ENCODE measurements around the gene PCCA. TPM values are rescaled to one million over a fixed set of nuclear protein-coding genes. Genes with fewer than 3 reads are reported as not detected.
A peak's percentile ranks its signal among the peaks of the same experiment; 100 is the strongest.
"Not testable (repeated sequence)": the region's sequence is repeated elsewhere in the genome, so short reads cannot be mapped to it uniquely, and the experiment has no call there.

PCCA gene
- total and polyA plus RNA-seq, 3 experiments from 2014 or later, result 6.1 to 9.5 (median 6.2) TPM

DNA sequence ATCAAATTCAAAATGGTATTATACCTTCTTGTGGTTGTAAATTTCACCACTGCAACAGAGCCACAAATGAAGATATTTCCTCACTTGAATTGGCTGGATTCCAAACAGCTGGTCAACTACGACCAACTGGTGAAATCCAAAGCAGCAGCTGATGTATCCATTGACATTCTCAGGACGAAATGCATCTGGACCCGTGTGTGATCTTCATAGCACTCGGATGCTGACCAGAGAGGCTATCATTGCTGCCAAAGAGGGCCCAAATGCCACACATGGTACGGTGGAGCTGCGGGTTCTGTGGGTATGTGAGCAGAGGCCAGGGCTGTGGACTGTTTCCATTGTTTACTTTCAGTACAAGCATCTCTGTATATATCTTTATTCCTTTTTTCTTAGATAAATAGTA, 25.6 kb upstream of the PCCA start:
- no peak overlapping the region for H3K27ac ChIP-seq (ENCODE audit: low read depth, low read length)
- H3K36me3 ChIP-seq (ENCODE audit: insufficient read depth, low read length), result no peaks in the 10 kb centered on the region
- no peak overlapping the region for H3K4me3 Mint-ChIP-seq
- H3K4me1 ChIP-seq (ENCODE audit: insufficient read depth, low read length), result no peaks in the 10 kb centered on the region
- no peak overlapping the region for H3K27ac Mint-ChIP-seq
- POLR2A ChIA-PET, result no interaction called here
- CTCF ChIA-PET, result no interaction called here
- peaks cover 17 to 38% of the 10 kb centered on the region in 2 donors for H3K27me3 Mint-ChIP-seq
- no peak overlapping the region for H3K4me3 ChIP-seq (ENCODE audit: low read length)
- H3K9me3 ChIP-seq (ENCODE audit: low read length), result no peaks in the 10 kb centered on the region
- H3K4me1 Mint-ChIP-seq, result no peaks in the 10 kb centered on the region
- no peaks in the 10 kb centered on the region for H3K36me3 Mint-ChIP-seq
- no peak for DNase-seq
- H3K9me3 Mint-ChIP-seq, result peaks cover 0 to 8% (median 4%) of the 10 kb centered on the region in 5 donors
- no peaks in the 10 kb centered on the region for H3K27me3 ChIP-seq (ENCODE audit: insufficient read depth, low read length, poor library complexity, severe bottlenecking)

DNA sequence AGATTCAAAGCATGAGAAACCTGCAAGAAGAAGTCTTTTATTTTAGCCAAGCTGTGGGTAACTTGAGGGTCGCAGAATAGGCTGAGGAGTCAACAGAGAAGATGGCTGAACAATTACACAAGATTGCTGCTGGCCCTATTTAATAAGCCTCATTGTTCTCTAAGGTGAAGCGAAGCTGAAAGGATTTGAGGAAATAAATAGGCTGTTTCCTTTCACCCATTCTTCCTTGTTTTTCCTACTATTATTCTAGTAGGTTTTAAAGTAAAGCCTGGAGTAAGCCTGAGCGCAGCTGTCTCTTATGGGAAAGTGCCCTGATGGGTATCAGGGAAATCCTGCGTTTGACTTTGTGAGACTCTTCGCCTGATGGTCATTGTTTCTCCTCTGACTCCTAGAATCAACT, 25.0 kb upstream of the PCCA start:
- POLR2A ChIA-PET, result no interaction called here
- Mint-ChIP-seq H3K36me3 (no peaks in the 10 kb centered on the region), H3K27me3 (peaks cover 17 to 38% of the 10 kb centered on the region in 2 donors)

DNA sequence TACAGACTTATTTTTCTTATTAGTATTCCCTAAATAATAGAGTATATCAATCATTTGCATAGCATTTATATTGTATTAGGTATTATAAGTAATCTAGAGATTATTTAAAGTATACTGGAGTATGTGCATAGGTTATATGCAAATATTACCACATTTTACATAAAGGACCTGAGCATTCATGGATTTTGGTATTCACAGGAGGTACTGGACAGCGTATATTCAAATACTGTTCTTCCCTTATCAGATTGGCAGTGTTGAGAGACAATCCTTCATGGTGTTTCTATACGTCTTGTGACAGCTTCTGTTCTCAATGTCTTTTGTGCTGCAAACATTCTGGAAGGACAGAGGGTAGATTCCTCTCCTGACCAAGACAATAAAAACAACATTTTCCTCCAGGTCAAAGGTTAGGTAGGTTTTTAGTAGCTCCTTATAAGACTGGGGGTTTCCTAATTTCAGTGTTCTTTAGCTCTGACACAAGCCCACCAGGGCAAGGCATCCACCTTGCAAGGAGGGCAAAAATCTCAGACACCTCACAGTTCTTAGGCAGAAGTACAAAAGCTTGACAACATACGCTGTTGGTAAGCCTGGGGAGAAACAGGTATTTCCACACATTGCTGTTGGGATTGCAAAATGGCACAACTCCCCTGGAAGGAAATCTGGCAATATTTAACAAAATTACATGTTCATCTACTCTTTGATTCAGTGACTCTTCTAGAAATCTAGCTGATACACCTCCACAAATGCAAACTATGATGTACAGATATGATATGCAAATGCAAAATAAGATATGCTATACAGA, 20.6 kb upstream of the PCCA start:
- Mint-ChIP-seq H3K36me3 (no peaks in the 10 kb centered on the region), H3K9me3 (no peaks in the 10 kb centered on the region), H3K27ac (no peak overlapping the region), H3K27me3 (peaks cover 16 to 26% of the 10 kb centered on the region in 2 donors), H3K4me1 (no peaks in the 10 kb centered on the region), H3K4me3 (no peak overlapping the region)
- H3K36me3 ChIP-seq (ENCODE audit: insufficient read depth, low read length), result no peaks in the 10 kb centered on the region
- H3K4me3 ChIP-seq (ENCODE audit: low read length), result no peak overlapping the region
- POLR2A ChIA-PET, result no interaction called here
- no peak overlapping the region for H3K27ac ChIP-seq (ENCODE audit: low read depth, low read length)
- H3K4me1 ChIP-seq (ENCODE audit: insufficient read depth, low read length), result no peaks in the 10 kb centered on the region
- no peaks in the 10 kb centered on the region for H3K27me3 ChIP-seq (ENCODE audit: insufficient read depth, low read length, poor library complexity, severe bottlenecking)
- CTCF ChIA-PET, result no interaction called here
- DNase-seq, result no peak
- no peaks in the 10 kb centered on the region for H3K9me3 ChIP-seq (ENCODE audit: low read length)

More for the DNA sequence above, 25.0 kb upstream of the PCCA start:
- H3K27ac Mint-ChIP-seq, result no peak overlapping the region
- no peaks in the 10 kb centered on the region for H3K27me3 ChIP-seq (ENCODE audit: insufficient read depth, low read length, poor library complexity, severe bottlenecking)
- peaks cover 0 to 4% (median 0%) of the 10 kb centered on the region in 5 donors for H3K9me3 Mint-ChIP-seq
- no peak for DNase-seq
- H3K4me1 Mint-ChIP-seq, result no peaks in the 10 kb centered on the region
- H3K4me3 Mint-ChIP-seq, result no peak overlapping the region
- H3K9me3 ChIP-seq (ENCODE audit: low read length), result no peaks in the 10 kb centered on the region
- H3K4me3 ChIP-seq (ENCODE audit: low read length), result no peak overlapping the region
- H3K4me1 ChIP-seq (ENCODE audit: insufficient read depth, low read length), result no peaks in the 10 kb centered on the region
- CTCF ChIA-PET, result no interaction called here
- no peak overlapping the region for H3K27ac ChIP-seq (ENCODE audit: low read depth, low read length)
- H3K36me3 ChIP-seq (ENCODE audit: insufficient read depth, low read length), result no peaks in the 10 kb centered on the region

DNA sequence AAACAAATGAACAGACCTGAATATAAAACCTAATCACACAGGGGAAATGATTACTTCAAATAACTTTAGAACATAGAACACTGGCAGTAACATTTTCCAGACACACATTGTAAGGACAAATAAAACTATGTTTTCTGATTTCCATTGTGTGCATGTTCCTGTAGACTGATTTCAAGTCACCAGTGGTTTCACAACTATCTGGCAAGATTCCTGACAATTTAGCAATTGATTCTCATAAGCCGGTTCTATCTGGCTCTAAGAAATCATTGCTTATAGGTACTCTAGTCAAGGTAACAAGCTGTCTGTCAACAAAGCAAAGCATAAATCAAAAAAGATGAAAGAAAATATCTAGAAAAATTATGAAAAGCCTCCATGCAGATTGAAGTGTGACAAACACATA, 19.6 kb upstream of the PCCA start:
- no peaks in the 10 kb centered on the region for H3K4me1 Mint-ChIP-seq
- peaks cover 14 to 22% of the 10 kb centered on the region in 2 donors for H3K27me3 Mint-ChIP-seq
- no peak overlapping the region for H3K27ac ChIP-seq (ENCODE audit: low read depth, low read length)

DNA sequence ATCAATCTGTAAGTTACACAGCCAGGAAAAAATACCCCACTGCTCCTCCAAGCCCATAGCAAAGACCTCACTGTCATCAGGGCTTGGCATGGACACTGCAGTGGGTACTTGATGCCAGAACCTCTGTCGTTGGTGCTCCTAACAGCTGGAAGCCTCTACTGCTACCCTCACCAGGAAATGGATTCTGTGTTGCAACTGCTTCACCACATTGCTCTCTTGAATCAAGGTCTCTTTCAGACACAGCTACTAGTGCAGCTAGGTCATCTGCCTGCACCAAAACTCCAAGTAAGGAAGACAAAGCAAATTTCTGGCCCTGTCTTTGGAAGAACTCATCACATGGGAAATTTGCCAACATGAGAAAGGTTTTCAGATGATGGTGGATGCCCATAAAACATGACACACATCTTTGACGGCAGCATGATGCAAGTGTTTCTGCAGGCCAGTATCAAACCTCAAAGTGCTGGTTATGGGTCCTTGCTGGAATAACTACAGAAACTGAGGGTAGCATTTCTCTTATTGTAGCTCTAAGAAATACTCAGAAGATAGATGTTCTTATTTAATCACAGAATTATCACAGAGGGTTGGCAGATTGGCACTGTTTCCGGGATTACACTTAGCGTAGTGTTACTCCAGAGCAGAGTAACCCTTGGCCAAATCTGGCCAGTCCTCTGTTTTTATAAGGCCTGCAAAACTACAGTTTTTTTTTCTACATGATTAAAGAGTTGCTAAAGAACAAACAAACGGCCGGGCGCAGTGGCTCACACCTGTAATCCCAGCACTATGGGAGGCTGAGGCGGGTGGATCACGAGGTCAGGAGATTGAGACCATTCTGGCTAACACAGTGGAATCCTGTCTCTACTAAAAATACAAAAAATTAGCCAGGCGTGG, 12.9 kb upstream of the PCCA start:
- Histone ChIP-seq H3K27me3 (ENCODE audit: insufficient read depth, low read length, poor library complexity, severe bottlenecking) (no peaks in the 10 kb centered on the region), H3K9me3 (ENCODE audit: low read length) (no peaks in the 10 kb centered on the region), H3K36me3 (ENCODE audit: insufficient read depth, low read length) (no peaks in the 10 kb centered on the region), H3K4me3 (ENCODE audit: low read length) (no peak overlapping the region), H3K4me1 (ENCODE audit: insufficient read depth, low read length) (no peaks in the 10 kb centered on the region), H3K27ac (ENCODE audit: low read depth, low read length) (no peak overlapping the region)
- H3K9me3 Mint-ChIP-seq, result no peaks in the 10 kb centered on the region
- no peak overlapping the region for H3K27ac Mint-ChIP-seq
- CTCF ChIA-PET, result no interaction called here
- H3K4me1 Mint-ChIP-seq, result no peaks in the 10 kb centered on the region
- peaks cover 0 to 10% of the 10 kb centered on the region in 2 donors for H3K27me3 Mint-ChIP-seq
- no peak overlapping the region for H3K4me3 Mint-ChIP-seq
- DNase-seq, result no peak
- H3K36me3 Mint-ChIP-seq, result no peaks in the 10 kb centered on the region
- POLR2A ChIA-PET, result no interaction called here

More for the DNA sequence above, 19.6 kb upstream of the PCCA start:
- H3K36me3 Mint-ChIP-seq, result no peaks in the 10 kb centered on the region
- Histone ChIP-seq H3K4me1 (ENCODE audit: insufficient read depth, low read length) (no peaks in the 10 kb centered on the region), H3K9me3 (ENCODE audit: low read length) (no peaks in the 10 kb centered on the region), H3K27me3 (ENCODE audit: insufficient read depth, low read length, poor library complexity, severe bottlenecking) (no peaks in the 10 kb centered on the region), H3K36me3 (ENCODE audit: insufficient read depth, low read length) (no peaks in the 10 kb centered on the region), H3K4me3 (ENCODE audit: low read length) (no peak overlapping the region)
- no peaks in the 10 kb centered on the region for H3K9me3 Mint-ChIP-seq
- ChIA-PET CTCF (no interaction called here), POLR2A (no interaction called here)
- no peak overlapping the region for H3K4me3 Mint-ChIP-seq
- no peak for DNase-seq
- H3K27ac Mint-ChIP-seq, result no peak overlapping the region

DNA sequence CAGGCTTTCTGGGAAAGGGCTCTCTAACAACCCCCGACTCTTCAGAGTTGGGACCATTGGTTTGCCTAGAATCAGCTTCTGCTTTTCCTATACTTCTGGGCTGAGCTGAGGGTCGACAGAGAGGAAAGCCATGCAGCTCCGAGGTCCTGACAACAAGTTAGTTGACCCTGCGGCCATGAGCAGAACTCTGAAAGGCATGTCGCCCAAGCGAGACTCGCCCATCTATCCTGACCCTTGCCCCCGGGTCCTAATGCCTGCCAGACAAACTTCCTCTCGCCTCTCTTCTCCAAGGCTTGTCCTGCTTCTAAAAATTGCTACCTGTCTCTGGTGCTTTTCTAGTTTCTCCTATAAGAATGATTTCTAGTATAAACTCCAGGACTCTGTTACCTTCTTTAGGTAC, 9.9 kb upstream of the PCCA start:
- H3K36me3 Mint-ChIP-seq; H3K4me3 ChIP-seq (ENCODE audit: low read length); H3K4me3 Mint-ChIP-seq; DNase-seq; H3K27ac ChIP-seq (ENCODE audit: low read depth, low read length); H3K4me1 ChIP-seq (ENCODE audit: insufficient read depth, low read length); H3K36me3 ChIP-seq (ENCODE audit: insufficient read depth, low read length); H3K4me1 Mint-ChIP-seq; H3K9me3 ChIP-seq (ENCODE audit: low read length); H3K27me3 ChIP-seq (ENCODE audit: insufficient read depth, low read length, poor library complexity, severe bottlenecking); POLR2A ChIA-PET; CTCF ChIA-PET; H3K27me3 Mint-ChIP-seq; H3K9me3 Mint-ChIP-seq: not testable (repeated sequence)
- H3K27ac Mint-ChIP-seq, result peak overlapping the region in 1 of 8 donors; percentile 71

DNA sequence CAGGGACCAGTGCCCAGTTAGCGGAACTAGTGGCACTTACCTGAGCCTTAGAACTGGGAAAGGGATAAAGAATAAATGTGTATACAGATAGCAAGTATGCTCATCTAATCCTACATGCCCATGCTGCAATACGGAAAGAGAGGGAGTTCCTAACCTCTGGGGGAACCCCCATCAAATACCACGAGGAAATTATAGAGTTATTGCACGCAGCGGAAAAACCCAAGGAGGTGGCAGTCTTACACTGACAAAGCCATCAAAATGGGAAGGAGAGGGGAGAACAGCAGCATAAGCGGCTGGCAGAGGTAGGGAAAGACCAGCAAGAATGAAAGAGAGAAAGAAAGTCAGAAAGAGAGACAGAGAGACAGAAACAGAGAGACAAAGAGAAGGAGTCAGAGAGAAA, 5.5 kb upstream of the PCCA start:
- H3K4me1 Mint-ChIP-seq; H3K27me3 Mint-ChIP-seq; H3K9me3 Mint-ChIP-seq; DNase-seq; H3K27me3 ChIP-seq (ENCODE audit: insufficient read depth, low read length, poor library complexity, severe bottlenecking); H3K36me3 ChIP-seq (ENCODE audit: insufficient read depth, low read length); H3K4me3 ChIP-seq (ENCODE audit: low read length); POLR2A ChIA-PET; H3K27ac ChIP-seq (ENCODE audit: low read depth, low read length); H3K4me1 ChIP-seq (ENCODE audit: insufficient read depth, low read length); H3K9me3 ChIP-seq (ENCODE audit: low read length); H3K36me3 Mint-ChIP-seq; CTCF ChIA-PET: not testable (repeated sequence)
- H3K4me3 Mint-ChIP-seq, result peak overlapping the region in 1 of 7 donors; percentile 5
- H3K27ac Mint-ChIP-seq, result peak overlapping the region in 2 of 8 donors; percentile 59 to 69

DNA sequence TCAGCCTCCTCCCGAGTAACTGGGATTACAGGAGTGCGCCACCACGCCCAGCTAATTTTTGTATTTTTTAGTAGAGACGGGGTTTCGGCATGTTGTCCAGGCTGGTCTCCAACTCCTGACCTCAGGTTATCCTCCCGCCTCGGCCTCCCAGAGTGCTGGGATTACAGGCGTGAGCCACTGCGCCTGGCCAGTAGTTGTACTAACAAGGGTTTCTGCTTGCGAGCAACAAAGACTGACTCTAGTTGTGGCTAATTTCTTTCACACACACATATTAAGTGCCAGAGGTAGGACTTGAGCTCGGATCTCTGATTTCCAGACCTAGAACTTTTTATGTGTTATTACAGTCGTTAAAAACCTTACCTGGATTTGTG, 635 bp upstream of the PCCA start:
- peaks cover 23 to 33% (median 32%) of the 10 kb centered on the region in 3 donors for H3K4me1 Mint-ChIP-seq
- no peaks in the 10 kb centered on the region for H3K27me3 Mint-ChIP-seq
- ChIA-PET POLR2A (no interaction called here), CTCF (no interaction called here)
- Histone ChIP-seq H3K27ac (ENCODE audit: low read depth, low read length) (no peak overlapping the region), H3K27me3 (ENCODE audit: insufficient read depth, low read length, poor library complexity, severe bottlenecking) (no peaks in the 10 kb centered on the region), H3K9me3 (ENCODE audit: low read length) (no peaks in the 10 kb centered on the region), H3K4me1 (ENCODE audit: insufficient read depth, low read length) (peaks cover 19% of the 10 kb centered on the region), H3K36me3 (ENCODE audit: insufficient read depth, low read length) (no peaks in the 10 kb centered on the region), H3K4me3 (ENCODE audit: low read length) (peak overlapping the region; percentile 75)
- H3K27ac Mint-ChIP-seq, result peak overlapping the region in 4 of 8 donors; percentile 7 to 48 (median 12)
- H3K36me3 Mint-ChIP-seq, result peaks cover 0 to 6% (median 4%) of the 10 kb centered on the region in 3 donors
- no peaks in the 10 kb centered on the region for H3K9me3 Mint-ChIP-seq
- no peak for DNase-seq
- peak overlapping the region; percentile 87 to 96 (median 94) for H3K4me3 Mint-ChIP-seq
